B cell (primary cell): ENCODE measurements around the gene NELL2. TPM values are rescaled to one million over a fixed set of nuclear protein-coding genes. Genes with fewer than 3 reads are reported as not detected.

Source experiments
- ATAC-seq: fragments of 200-7000 bp; cut with Tn5 transposase; one replicate; pipeline ENCODE4 v1.10.0; 2021; ENCODE audit warnings: low read depth, mild to moderate bottlenecking, moderate number of reproducible peaks, moderate library complexity
- CTCF ChIA-PET: fragments of 350-600 bp; sonication (Branson Sonifier 250); formaldehyde crosslinking; loops from one replicate; lab custom pipeline; 2021; ENCODE audit warnings: antibody characterized with exemption, inconsistent platforms; lab: Charles Lee
- POLR2A ChIA-PET: fragments of 350-600 bp; sonication (Branson Sonifier 250); formaldehyde crosslinking; loops from one replicate; lab custom pipeline; 2021; ENCODE audit warnings: antibody characterized with exemption; lab: Charles Lee
- DNase-seq: peaks from one replicate; pipeline ENCODE4 v3.0.0; 2013
- H2AFZ ChIP-seq: 2 replicates; pipeline ENCODE4 v1.6.1; 2012; ENCODE audit warnings: mild to moderate bottlenecking, low read depth, low read length; ENCODE audit not compliant: insufficient read depth, poor library complexity, severe bottlenecking
- H3K27ac ChIP-seq, 2 donors: 1 replicate in 1 of 2; 2 replicates in 1 of 2; pipeline ENCODE4 v1.5.1; 2012 to 2013; ENCODE audit warnings: low read length in 2 of 2, mild to moderate bottlenecking in 2 of 2, moderate library complexity in 1 of 2
- H3K27me3 ChIP-seq, 4 experiments: fragments of 200-600 bp in 1 of 4; sonication (generic) in 1 of 4; replicated peaks in 1 of 4; 1 replicate in 2 of 4; 2 replicates in 2 of 4; pipeline versions ENCODE4 v1.6.1 to v1.7.0; 2013 to 2016; ENCODE audit warnings: low read length in 3 of 4, mild to moderate bottlenecking in 2 of 4, mixed read lengths in 1 of 4, moderate library complexity in 1 of 4; ENCODE audit not compliant: insufficient read depth in 4 of 4, control insufficient read depth in 3 of 4; ENCODE audit errors: control extremely low read depth in 1 of 4
- H3K36me3 ChIP-seq, 2 experiments: replicated peaks in 1 of 2; 1 replicate in 1 of 2; 2 replicates in 1 of 2; pipeline versions ENCODE4 v1.6.1 to v1.7.1; 2013; ENCODE audit warnings: low read length in 1 of 2; ENCODE audit not compliant: insufficient read depth in 2 of 2, control insufficient read depth in 1 of 2; ENCODE audit errors: control extremely low read depth in 1 of 2, extremely low read depth in 1 of 2
- H3K4me1 ChIP-seq, 2 donors: fragments of 200-600 bp in 1 of 2; sonication (generic) in 1 of 2; 1 replicate in 1 of 2; 2 replicates in 1 of 2; pipeline versions ENCODE4 v1.5.1 to v1.6.1; 2013 to 2017; ENCODE audit warnings: low read length in 2 of 2; ENCODE audit not compliant: control insufficient read depth in 2 of 2, insufficient read depth in 2 of 2
- H3K4me2 ChIP-seq: replicated peaks from 2 replicates; pipeline ENCODE3; 2012; ENCODE audit warnings: mild to moderate bottlenecking, low read depth, low read length; ENCODE audit not compliant: poor library complexity, severe bottlenecking
- H3K4me3 ChIP-seq, 5 experiments: fragments of 200-600 bp in 1 of 5; sonication (generic) in 1 of 5; 1 replicate in 3 of 5; 2 replicates in 2 of 5; pipeline versions ENCODE4 v1.5.1 to v1.7.0; 2011 to 2016; ENCODE audit warnings: low read length in 4 of 5, mild to moderate bottlenecking in 4 of 5, low read depth in 2 of 5, control low read depth in 1 of 5, moderate library complexity in 1 of 5; ENCODE audit not compliant: insufficient read depth in 1 of 5; ENCODE audit errors: control extremely low read depth in 1 of 5, extremely low read depth in 1 of 5
- H3K79me2 ChIP-seq: fragments of 200-600 bp; sonication (generic); one replicate; pipeline ENCODE4 v1.6.0; 2016; ENCODE audit warnings: low read length; ENCODE audit not compliant: control insufficient read depth, insufficient read depth
- H3K9ac ChIP-seq: fragments of 200-600 bp; sonication (generic); 2 replicates; pipeline ENCODE4 v1.6.1; 2017; ENCODE audit warnings: mild to moderate bottlenecking, low read length, moderate library complexity
- H3K9me3 ChIP-seq, 3 donors: one replicate each; pipeline versions ENCODE4 v1.6.1 to v1.7.1; 2013; ENCODE audit warnings: low read length in 2 of 3; ENCODE audit not compliant: control insufficient read depth in 2 of 3, insufficient read depth in 1 of 3; ENCODE audit errors: control extremely low read depth in 1 of 3
- H4K20me1 ChIP-seq: 2 replicates; pipeline ENCODE4 v1.6.0; 2012; ENCODE audit warnings: mild to moderate bottlenecking, low read length; ENCODE audit not compliant: insufficient read depth, control insufficient read depth, poor library complexity, severe bottlenecking
- H3K27ac Mint-ChIP-seq: one replicate; pipeline ENCODE4 v1.8.0; 2021; ENCODE audit warnings: mixed read lengths
- H3K27me3 Mint-ChIP-seq: one replicate; pipeline ENCODE4 v1.8.0; 2021; ENCODE audit warnings: mixed read lengths
- H3K4me1 Mint-ChIP-seq: one replicate; pipeline ENCODE4 v1.8.0; 2021; ENCODE audit warnings: mixed read lengths
- H3K4me3 Mint-ChIP-seq: one replicate; pipeline ENCODE4 v1.8.0; 2021; ENCODE audit warnings: mixed read lengths
- H3K9me3 Mint-ChIP-seq: one replicate; pipeline ENCODE4 v1.8.0; 2022; ENCODE audit warnings: mixed read lengths; ENCODE audit not compliant: insufficient read depth
- CTCF ChIP-seq: fragments of 200-600 bp; IDR thresholded peaks from one replicate; pipeline ENCODE4 v1.8.0; 2022; ENCODE audit warnings: antibody characterized with exemption, mild to moderate bottlenecking
- EZH2 ChIP-seq: IDR thresholded peaks from 2 replicates; pipeline ENCODE4 v1.6.1; 2012; ENCODE audit warnings: borderline replicate concordance, low read depth, mild to moderate bottlenecking, moderate library complexity, low read length; ENCODE audit not compliant: insufficient read depth, poor library complexity, severe bottlenecking
- WGBS: methylation state at CpG from one replicate; pipeline ENCODE4 v1.1.5; 2013; ENCODE audit warnings: missing lambda C conversion rate; ENCODE audit not compliant: insufficient coverage; 5-methylcytosine and 5-hydroxymethylcytosine counted together
- intact Hi-C: fragments of 100-400 bp; cut with micrococcal nuclease; formaldehyde crosslinking; loops from one replicate; pipeline ENCODE4 v1.10.0; 2022
- polyA plus RNA-seq: library from polyadenylated mRNA; depleted of rRNA; stranded (reverse); fragments of >200 nt; gene quantifications from 2 replicates; pipeline ENCODE4 v1.2.3, GENCODE V29; 2012
- total RNA-seq, 2 donors: library from RNA; stranded (reverse); fragments of 120-200 nt in 1 of 2; gene quantifications; 1 replicate in 1 of 2; 2 replicates in 1 of 2; pipeline versions ENCODE4 v1.2.3 to v1.2.4, GENCODE V29; 2013 to 2022

Gene NELL2
- total and polyA plus RNA-seq, 2 donors (not counting 1 experiment from before 2014, with no cell fraction given), result 0.22 TPM; not detected in 1

- Histone ChIP-seq H3K4me3 (no peak overlapping the region), H3K9ac (no peak overlapping the region), H3K9me3 (peaks cover 0 to 1% (median 0%) of the 10 kb centered on the region in 3 donors), H4K20me1 (no peaks in the 10 kb centered on the region), H3K79me2 (no peaks in the 10 kb centered on the region), H3K27ac (no peak overlapping the region), H3K36me3 (no peaks in the 10 kb centered on the region), H3K27me3 (no peaks in the 10 kb centered on the region), H3K4me1 (no peaks in the 10 kb centered on the region), H2AFZ (no peak overlapping the region), H3K4me2 (no peak overlapping the region)
- Mint-ChIP-seq H3K27ac (no peak overlapping the region), H3K27me3 (no peaks in the 10 kb centered on the region), H3K9me3 (no peaks in the 10 kb centered on the region), H3K4me1 (no peaks in the 10 kb centered on the region), H3K4me3 (no peak overlapping the region)
- POLR2A ChIA-PET, result no interaction called here
- intact Hi-C loops, result no loop called here
- DNase-seq (no peak), ATAC-seq (no peak)
- no peak for TF ChIP-seq EZH2
- no peak for TF ChIP-seq CTCF
- WGBS, result 92% methylated on average over 2 of the region's 2 CpGs
- CTCF ChIA-PET, result no interaction called here
These were observed 36.3 kb downstream of the NELL2 start for GRCh38 chr12:44839785-44840184.

- 100% methylated on average over 1 of the region's 5 CpGs for WGBS
- Histone ChIP-seq H3K4me1 (no peaks in the 10 kb centered on the region), H3K27ac (no peak overlapping the region), H4K20me1 (no peaks in the 10 kb centered on the region), H3K27me3 (no peaks in the 10 kb centered on the region), H3K79me2 (no peaks in the 10 kb centered on the region), H3K9ac (no peak overlapping the region), H3K9me3 (peaks cover 0 to 1% (median 0%) of the 10 kb centered on the region in 3 donors), H3K4me2 (no peak overlapping the region), H3K36me3 (no peaks in the 10 kb centered on the region), H2AFZ (no peak overlapping the region), H3K4me3 (no peak overlapping the region)
- intact Hi-C loops, result no loop called here
- Mint-ChIP-seq H3K27me3 (no peaks in the 10 kb centered on the region), H3K4me1 (no peaks in the 10 kb centered on the region), H3K9me3 (no peaks in the 10 kb centered on the region), H3K4me3 (no peak overlapping the region), H3K27ac (no peak overlapping the region)
- CTCF ChIA-PET, result interaction anchor here (1.0 kb wide), 1 partner anchor 62 kb away, joined by 3 read pairs; no protein-coding TSS in a partner anchor
- DNase-seq (no peak), ATAC-seq (no peak)
- TF ChIP-seq CTCF (no peak), EZH2 (no peak)
- POLR2A ChIA-PET, result no interaction called here
These were observed 38.9 kb downstream of the NELL2 start for GRCh38 chr12:44837114-44837755.
